HepG2 (cell line): ENCODE results near the gene MATN1. TPM values are rescaled to one million over a fixed set of nuclear protein-coding genes. Genes with fewer than 3 reads are reported as not detected.

Experiments
- ATAC-seq: fragments of 200-7000 bp; cut with Tn5 transposase; 3 replicates; pipeline ENCODE4 v1.9.1; 2020; ENCODE audit warnings: mild to moderate bottlenecking, moderate library complexity
- BruUV-seq: library from RNA; stranded (reverse); fragments of 400-500 nt; replicated peaks from 2 replicates; lab custom pipeline; 2021; lab: Mats Ljungman, UMichigan
- CTCF ChIA-PET: fragments of 300-600 bp; formaldehyde crosslinking; extraction: SDS; loops from one replicate; lab custom pipeline; 2021; ENCODE audit warnings: low total read pairs, inconsistent platforms, low intra/inter-chr PET ratio; lab: Yijun Ruan, JAX
- POLR2A ChIA-PET: fragments of 350-600 bp; sonication (Branson Sonifier 250); formaldehyde crosslinking; loops from one replicate; lab custom pipeline; 2020; ENCODE audit warnings: antibody characterized with exemption, inconsistent platforms; lab: Yijun Ruan, JAX
- DNase-seq: peaks from one replicate; pipeline ENCODE4 v3.0.0-alpha.2; 2015; ENCODE audit warnings: low spot score
- FAIRE-seq: peaks from 3 replicates; lab custom pipeline; 2011; peaks lifted over from hg19 to GRCh38; lab: Jason Lieb, UNC
- H2AFZ ChIP-seq: one replicate; pipeline ENCODE4 v1.6.1; 2011; ENCODE audit warnings: low read length, inconsistent platforms
- H3K27ac ChIP-seq: fragments of 300-600 bp; 3 replicates; pipeline ENCODE4 v1.8.0; 2011; ENCODE audit warnings: mixed run types, mild to moderate bottlenecking, mixed read lengths, low read length, inconsistent platforms; ENCODE audit not compliant: insufficient read depth; ENCODE audit errors: extremely low read length
- H3K27me3 ChIP-seq, 2 experiments: fragments of 200-600 bp in 1 of 2; 2 replicates in 1 of 2; 3 replicates in 1 of 2; pipeline versions ENCODE4 v1.6.0 to v1.8.0; 2011; ENCODE audit warnings: low read length in 2 of 2, mild to moderate bottlenecking in 2 of 2, moderate library complexity in 2 of 2, inconsistent platforms in 1 of 2; ENCODE audit not compliant: insufficient read depth in 2 of 2, control insufficient read depth in 1 of 2
- H3K36me3 ChIP-seq, 2 experiments: fragments of 200-600 bp in 1 of 2; replicated peaks in 1 of 2; 2 replicates in 1 of 2; 3 replicates in 1 of 2; pipeline versions ENCODE4 v1.5.1 to v1.8.0; 2011; ENCODE audit warnings: low read length in 2 of 2, inconsistent platforms in 1 of 2; ENCODE audit not compliant: insufficient read depth in 2 of 2, control insufficient read depth in 1 of 2
- H3K4me1 ChIP-seq: 2 replicates; pipeline ENCODE4 v1.5.1; 2012; ENCODE audit warnings: low read length, inconsistent platforms; ENCODE audit not compliant: insufficient read depth
- H3K4me2 ChIP-seq: 2 replicates; pipeline ENCODE4 v1.6.0; 2011; ENCODE audit warnings: low read depth, low read length, inconsistent platforms
- H3K4me3 ChIP-seq, 3 experiments: fragments of 200-600 bp in 1 of 3; sonication (generic), shearing (Covaris generic) in 1 of 3; replicated peaks in 1 of 3; 2 replicates each; pipeline ENCODE4 v1.5.1; 2011 to 2016; ENCODE audit warnings: low read length in 3 of 3, inconsistent platforms in 2 of 3, low read depth in 2 of 3, mild to moderate bottlenecking in 2 of 3, control low read depth in 1 of 3, mixed read lengths in 1 of 3; ENCODE audit not compliant: insufficient read depth in 1 of 3
- H3K79me2 ChIP-seq: one replicate; pipeline ENCODE4 v1.6.1; 2011; ENCODE audit warnings: low read length, inconsistent platforms; ENCODE audit not compliant: insufficient read depth
- H3K9ac ChIP-seq: 2 replicates; pipeline ENCODE4 v1.6.0; 2011; ENCODE audit warnings: mild to moderate bottlenecking, low read depth, low read length, inconsistent platforms; ENCODE audit not compliant: insufficient read depth
- H3K9me3 ChIP-seq: 2 replicates; pipeline ENCODE4 v1.5.1; 2012; ENCODE audit warnings: mild to moderate bottlenecking, low read length
- H4K20me1 ChIP-seq: 2 replicates; pipeline ENCODE4 v1.6.0; 2011; ENCODE audit warnings: inconsistent platforms, mild to moderate bottlenecking, low read length, moderate library complexity; ENCODE audit not compliant: insufficient read depth
- DMTF1 ChIP-seq: sonication (generic); formaldehyde crosslinking; IDR thresholded peaks from 2 replicates; pipeline ENCODE4 v1.4.0; 2020; ENCODE audit warnings: mild to moderate bottlenecking, missing genetic modification reagents
- DZIP1 ChIP-seq: sonication (generic); formaldehyde crosslinking; IDR thresholded peaks from 2 replicates; pipeline ENCODE4 v1.5.0; 2020; ENCODE audit warnings: mild to moderate bottlenecking, missing genetic modification reagents
- EEA1 ChIP-seq: sonication (generic); formaldehyde crosslinking; IDR thresholded peaks from 2 replicates; pipeline ENCODE4 v1.5.1; 2020; ENCODE audit warnings: mild to moderate bottlenecking, missing genetic modification reagents, borderline replicate concordance
- HNF1A ChIP-seq, 2 experiments: sonication (generic) in 1 of 2; formaldehyde crosslinking in 1 of 2; IDR thresholded peaks; 2 replicates each; pipeline versions ENCODE4 v1.4.0 to v1.6.1; 2016 to 2020; ENCODE audit warnings: borderline replicate concordance in 1 of 2, low read depth in 1 of 2, mild to moderate bottlenecking in 1 of 2, missing genetic modification reagents in 1 of 2
- RFX3 ChIP-seq: IDR thresholded peaks from 2 replicates; pipeline ENCODE4 v1.6.1; 2016; ENCODE audit warnings: missing biosample characterization, missing genetic modification reagents
- ZNF260 ChIP-seq: sonication (generic); formaldehyde crosslinking; IDR thresholded peaks from 2 replicates; pipeline ENCODE4 v1.4.0; 2020; ENCODE audit warnings: missing genetic modification reagents, low read depth, mild to moderate bottlenecking, borderline replicate concordance
- ZNF30 ChIP-seq: sonication (generic); formaldehyde crosslinking; IDR thresholded peaks from 2 replicates; pipeline ENCODE4 v1.5.0; 2020; ENCODE audit warnings: mild to moderate bottlenecking, missing genetic modification reagents
- ZNF687 ChIP-seq: sonication (generic); formaldehyde crosslinking; IDR thresholded peaks from 2 replicates; pipeline ENCODE4 v1.5.1; 2020; ENCODE audit warnings: mild to moderate bottlenecking, missing genetic modification reagents, moderate library complexity
- WGBS: methylation state at CpG from one replicate; pipeline ENCODE4 v1.1.6; 2017; ENCODE audit warnings: low lambda C conversion rate; 5-methylcytosine and 5-hydroxymethylcytosine counted together
- in situ Hi-C: cut with HindIII; loops from 2 replicates; pipeline ENCODE4 v1.10.0; 2017; ENCODE audit warnings: low pct_unique_long_range_greater_than_20kb; ENCODE audit not compliant: extremely low pct_ligation_motif_present
- intact Hi-C: fragments of 100-400 bp; cut with micrococcal nuclease; formaldehyde crosslinking; loops from one replicate; pipeline ENCODE4 v1.10.0; 2022; ENCODE audit not compliant: unreplicated experiment
- polyA plus RNA-seq, 8 experiments: library from polyadenylated mRNA; depleted of rRNA in 3 of 8; stranded (reverse) in 7 of 8; unstranded in 1 of 8; fragments of >200 nt; fragmentation: Illumina TruSeq in 4 of 8; extraction: Trizol in 4 of 8; gene quantifications; 2 replicates each; pipeline versions ENCODE4 v1.2.1 to v1.2.3, GENCODE V29; 2011 to 2016; ENCODE audit warnings: low read depth in 4 of 8, missing spikeins in 1 of 8, mixed read lengths in 1 of 8; ENCODE audit not compliant: insufficient read depth in 1 of 8
- total RNA-seq, 5 experiments: library from RNA; depleted of rRNA; stranded (reverse); fragments of >200 nt; fragmentation: Illumina TruSeq; extraction: Trizol; gene quantifications; 2 replicates each; pipeline ENCODE4 v1.2.3, GENCODE V29; 2016; ENCODE audit warnings: low read depth in 1 of 5

MATN1 gene
- total and polyA plus RNA-seq, 2 of the 13 experiments (the other 11 are each of a cell fraction or from before 2014, with no cell fraction given) = 0.04 to 0.05 TPM

GRCh38 chr1:30748699-30749401 lies 25.5 kb upstream of the MATN1 start:
- 91% methylated on average over 16 of the region's 16 CpGs for WGBS
- Histone ChIP-seq H3K4me3 (no peak overlapping the region), H3K27me3 (0 out of 5 replicates have a peak, but pooled peaks cover 0 to 3% of the 10 kb centered on the region in 2 experiments), H3K36me3 (no peaks in the 10 kb centered on the region), H3K9ac (no peak overlapping the region), H3K4me1 (peaks cover 69% of the 10 kb centered on the region), H3K79me2 (no peaks in the 10 kb centered on the region), H3K27ac (no peak overlapping the region), H4K20me1 (no peaks in the 10 kb centered on the region), H3K4me2 (no peak overlapping the region), H2AFZ (no peak overlapping the region), H3K9me3 (no peaks in the 10 kb centered on the region)
- intact Hi-C loops = no loop called here
- ChIA-PET POLR2A (interaction anchor here (1.6 kb wide), 1 partner anchor 30 kb away, joined by 3 read pairs; no protein-coding TSS in a partner anchor), CTCF (no interaction called here)
- no TSS peak for BruUV-seq
- DNase-seq (no peak), FAIRE-seq (no peak), ATAC-seq (no peak)
- in situ Hi-C loops = no loop called here
- TF ChIP-seq RFX3 (CRISPR knock-in tag) (no peak), DMTF1 (CRISPR knock-in tag) (no peak), ZNF687 (CRISPR knock-in tag) (no peak), EEA1 (CRISPR knock-in tag) (no peak), HNF1A (IDR thresholded peaks at IDR 0.05; ENCODE audit: low read depth) (no peak), HNF1A (CRISPR knock-in tag; IDR thresholded peaks at IDR 0.05; ENCODE audit: borderline replicate concordance) (no peak), DZIP1 (CRISPR knock-in tag) (no peak), ZNF260 (CRISPR knock-in tag) (no peak), ZNF30 (no peak)
